Activated naive CD4-positive, alpha-beta T cell (primary cell): ENCODE measurements around the gene CUTC.
"Not testable (repeated sequence)": the region's sequence is repeated elsewhere in the genome, so short reads cannot be mapped to it uniquely, and the experiment has no call there.

Source experiments
- DNase-seq, 4 experiments: peaks; one replicate each; lab custom pipeline; 2025; lab: John Stamatoyannopoulos, UW

Gene CUTC

GRCh38 chr10:99742701-99743100, 10.7 kb downstream of the CUTC start:
- DNase-seq: no peak

- no peak for DNase-seq
Measured at GRCh38 chr10:99743841-99744240, 11.8 kb downstream of the CUTC start.

- DNase-seq: not testable (repeated sequence)
Measured at GRCh38 chr10:99746166-99746565, 14.1 kb downstream of the CUTC start.

GRCh38 chr10:99748823-99749451, 16.9 kb downstream of the CUTC start:
- no peak for DNase-seq

- no peak for DNase-seq
Measured at GRCh38 chr10:99750641-99751040, 18.6 kb downstream of the CUTC start.

- no peak for DNase-seq
Measured at GRCh38 chr10:99754670-99755069, 22.6 kb downstream of the CUTC start.

DNA sequence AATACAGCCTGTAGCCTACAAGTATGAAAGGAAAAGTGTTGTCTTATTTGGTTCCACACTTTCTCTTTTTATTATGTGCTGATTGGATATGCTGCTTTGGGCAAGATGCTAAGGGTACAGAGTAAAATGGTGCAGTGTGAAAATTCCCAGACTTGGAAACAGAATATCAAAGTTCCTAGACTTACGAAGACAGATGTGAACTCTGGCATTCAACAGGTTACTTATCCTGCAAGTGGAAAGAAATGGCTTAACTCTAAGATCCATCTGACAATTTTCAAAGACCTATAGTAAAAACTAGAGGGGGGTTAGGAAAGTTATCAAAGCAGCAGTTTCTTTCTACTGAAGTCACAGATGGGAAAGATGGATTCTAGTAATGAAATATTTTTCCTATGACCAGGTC, 24.1 kb downstream of the CUTC start:
- DNase-seq: no peak

- no peak for DNase-seq
Measured at GRCh38 chr10:99758211-99758891, 26.3 kb downstream of the CUTC start.

- DNase-seq: no peak
Measured at GRCh38 chr10:99760321-99760720, 28.3 kb downstream of the CUTC start.

- DNase-seq: no peak
Measured at GRCh38 chr10:99761365-99761764, 29.3 kb downstream of the CUTC start.

GRCh38 chr10:99765672-99766301, 33.8 kb downstream of the CUTC start:
- no peak for DNase-seq

GRCh38 chr10:99766302-99766681, 34.3 kb downstream of the CUTC start:
- no peak for DNase-seq

- DNase-seq: no peak
Measured at GRCh38 chr10:99767901-99768300, 35.9 kb downstream of the CUTC start.

DNA sequence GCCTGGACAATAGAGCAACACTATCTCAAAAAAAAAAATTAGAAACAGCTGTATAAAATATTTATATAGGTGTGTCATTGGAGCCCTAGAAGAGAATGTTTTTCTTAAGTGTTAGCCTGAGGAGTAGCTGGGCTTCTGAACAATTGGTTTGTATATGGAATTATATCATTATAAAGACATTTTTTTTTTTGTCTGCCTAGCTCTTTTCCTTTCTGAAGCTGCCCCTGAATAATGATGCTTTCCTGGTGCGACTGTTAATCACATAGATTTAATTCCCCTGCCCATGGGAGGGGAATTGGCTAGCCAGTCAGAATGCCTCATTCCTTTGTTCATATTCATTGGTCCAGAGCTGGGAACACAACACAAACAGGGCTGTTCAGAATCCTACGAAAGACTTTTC, 36.5 kb downstream of the CUTC start:
- DNase-seq: no peak

DNA sequence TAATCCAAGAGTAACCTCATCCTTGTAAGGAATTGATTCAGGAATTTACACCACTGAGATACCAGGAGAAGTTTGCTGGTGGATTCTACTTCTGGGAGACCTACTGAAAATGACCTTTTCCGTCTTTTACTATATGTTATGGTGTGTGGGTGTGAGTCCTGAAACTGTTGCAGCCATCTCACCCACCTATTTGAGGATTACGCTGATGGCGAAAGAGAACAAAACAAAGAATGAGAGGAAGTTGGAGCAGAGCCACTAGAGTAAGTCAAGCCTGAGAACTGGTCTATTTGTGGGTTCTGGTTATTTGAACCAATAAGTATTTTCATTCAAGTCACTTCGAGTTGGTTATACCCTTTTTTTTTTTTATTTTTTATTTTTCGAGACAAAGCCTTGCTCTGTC, 37.7 kb downstream of the CUTC start:
- no peak for DNase-seq

- no peak for DNase-seq
Measured at GRCh38 chr10:99770408-99771045, 38.5 kb downstream of the CUTC start.

DNA sequence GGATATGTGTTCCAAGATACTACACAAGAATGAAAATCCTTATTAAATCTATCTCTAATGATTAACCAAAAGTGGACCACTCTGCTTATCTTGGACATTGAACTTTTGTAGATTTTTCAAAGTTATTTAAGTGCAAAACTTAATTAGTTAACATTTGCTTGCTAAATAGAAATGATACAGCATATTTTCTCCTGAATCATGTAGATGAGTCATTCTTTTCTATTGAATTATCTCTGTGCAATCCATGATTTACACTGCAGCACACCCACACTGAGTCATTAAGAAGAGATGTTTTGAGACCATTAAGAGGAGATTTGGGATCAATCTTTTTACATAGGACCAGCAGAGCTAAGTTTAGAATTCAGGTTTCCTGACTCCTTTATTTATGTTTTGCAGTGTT, 43.8 kb downstream of the CUTC start:
- no peak for DNase-seq

DNA sequence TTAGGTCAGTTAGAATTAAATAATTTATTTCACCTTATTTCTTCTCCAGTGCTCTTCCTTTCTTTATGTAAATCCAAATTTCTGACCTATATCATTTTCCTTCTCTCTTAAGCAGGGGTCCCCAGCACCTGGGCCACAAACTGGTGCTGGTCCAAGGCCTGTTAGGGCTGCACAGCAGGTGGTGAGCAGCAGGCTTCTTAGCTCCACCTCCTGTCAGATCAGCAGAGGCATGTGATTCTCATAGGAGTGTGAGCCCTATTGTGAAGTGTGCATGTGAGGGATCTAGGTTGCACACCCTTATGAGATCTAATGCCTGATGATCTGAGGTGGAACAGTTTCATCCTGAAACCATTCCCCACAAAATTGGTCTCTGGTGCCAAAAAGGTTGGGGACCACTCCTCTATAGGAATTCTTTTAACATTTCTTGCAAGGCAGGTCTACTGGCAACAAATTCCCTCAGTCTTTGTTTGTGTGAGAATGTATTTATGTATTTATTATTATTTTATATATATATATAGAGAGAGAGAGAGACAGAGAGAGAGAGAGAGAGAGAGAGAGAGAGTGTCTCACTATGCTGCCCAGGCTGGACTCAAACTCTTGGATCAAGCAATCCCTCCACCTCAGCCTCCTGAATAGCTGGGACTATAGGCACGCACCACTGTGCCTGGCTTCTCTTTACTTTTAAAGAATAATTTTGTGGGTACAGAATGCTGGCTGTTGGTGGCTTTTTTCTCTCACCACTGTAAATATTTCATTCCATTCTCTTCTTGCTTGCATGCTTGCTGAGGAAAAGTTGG, 46.1 kb downstream of the CUTC start:
- no peak for DNase-seq

GRCh38 chr10:99779335-99779734, 47.3 kb downstream of the CUTC start:
- DNase-seq: no peak

- no peak for DNase-seq
Measured at GRCh38 chr10:99781734-99782429, 49.8 kb downstream of the CUTC start.

- DNase-seq: no peak
Measured at GRCh38 chr10:99782447-99783286, 50.6 kb downstream of the CUTC start, which contains the start of gene ABCC2. ABCC2 (plus strand) TSS chr10:99782640; CDS start chr10:99782845, 205 bp downstream.
